Neuron (in vitro differentiated cells): ENCODE measurements around the gene BIN1.

Experiments
- H2AFZ ChIP-seq: one replicate; pipeline ENCODE4 v1.6.1; 2013; ENCODE audit warnings: low read depth, mild to moderate bottlenecking, inconsistent platforms, low read length, moderate library complexity
- H3K27me3 ChIP-seq: one replicate; pipeline ENCODE4 v1.6.1; 2013; ENCODE audit warnings: low read length; ENCODE audit not compliant: insufficient read depth
- H3K36me3 ChIP-seq: one replicate; pipeline ENCODE4 v1.6.1; 2013; ENCODE audit warnings: low read length; ENCODE audit not compliant: insufficient read depth
- H3K4me1 ChIP-seq: one replicate; pipeline ENCODE4 v1.6.1; 2013; ENCODE audit warnings: low read length; ENCODE audit not compliant: insufficient read depth
- H3K4me3 ChIP-seq: 2 replicates; pipeline ENCODE4 v1.5.1; 2013; ENCODE audit warnings: mild to moderate bottlenecking, low read length, moderate library complexity
- H3K9me3 ChIP-seq: one replicate; pipeline ENCODE4 v1.6.1; 2013; ENCODE audit warnings: low read length

BIN1 gene

GRCh38 chr2:127049927-127050802 is 56.8 kb downstream of the BIN1 start:
- no peak overlapping the region for H2AFZ ChIP-seq
- H3K27me3 ChIP-seq = no peaks in the 10 kb centered on the region
- no peaks in the 10 kb centered on the region for H3K4me1 ChIP-seq
- no peaks in the 10 kb centered on the region for H3K9me3 ChIP-seq
- no peak overlapping the region for H3K4me3 ChIP-seq
- no peaks in the 10 kb centered on the region for H3K36me3 ChIP-seq

- Histone ChIP-seq H3K27me3 (no peaks in the 10 kb centered on the region), H3K4me1 (no peaks in the 10 kb centered on the region), H2AFZ (no peak overlapping the region), H3K9me3 (no peaks in the 10 kb centered on the region), H3K4me3 (no peak overlapping the region), H3K36me3 (no peaks in the 10 kb centered on the region)
Measured at GRCh38 chr2:127048969-127049897, 57.7 kb downstream of the BIN1 start.

- no peaks in the 10 kb centered on the region for H3K27me3 ChIP-seq
- no peaks in the 10 kb centered on the region for H3K9me3 ChIP-seq
- no peaks in the 10 kb centered on the region for H3K4me1 ChIP-seq
- H3K4me3 ChIP-seq = no peak overlapping the region
- no peak overlapping the region for H2AFZ ChIP-seq
- no peaks in the 10 kb centered on the region for H3K36me3 ChIP-seq
Measured at GRCh38 chr2:127048618-127048935, 58.4 kb downstream of the BIN1 start.

- no peaks in the 10 kb centered on the region for H3K4me1 ChIP-seq
- no peak overlapping the region for H3K4me3 ChIP-seq
- no peak overlapping the region for H2AFZ ChIP-seq
- no peaks in the 10 kb centered on the region for H3K9me3 ChIP-seq
- no peaks in the 10 kb centered on the region for H3K27me3 ChIP-seq
- no peaks in the 10 kb centered on the region for H3K36me3 ChIP-seq
Measured at GRCh38 chr2:127047716-127048617, 59.0 kb downstream of the BIN1 start.

GRCh38 chr2:127047054-127047453 is 59.9 kb downstream of the BIN1 start:
- H3K4me1 ChIP-seq = no peaks in the 10 kb centered on the region
- H3K4me3 ChIP-seq = no peak overlapping the region
- no peak overlapping the region for H2AFZ ChIP-seq
- no peaks in the 10 kb centered on the region for H3K27me3 ChIP-seq
- no peaks in the 10 kb centered on the region for H3K36me3 ChIP-seq
- no peaks in the 10 kb centered on the region for H3K9me3 ChIP-seq

GRCh38 chr2:127046579-127046978 is 60.4 kb downstream of the BIN1 start:
- Histone ChIP-seq H3K4me3 (no peak overlapping the region), H3K4me1 (no peaks in the 10 kb centered on the region), H3K27me3 (no peaks in the 10 kb centered on the region), H2AFZ (no peak overlapping the region), H3K36me3 (no peaks in the 10 kb centered on the region), H3K9me3 (no peaks in the 10 kb centered on the region)

GRCh38 chr2:127045792-127046501 is 61.0 kb downstream of the BIN1 start:
- H3K27me3 ChIP-seq = no peaks in the 10 kb centered on the region
- H3K9me3 ChIP-seq = no peaks in the 10 kb centered on the region
- no peaks in the 10 kb centered on the region for H3K4me1 ChIP-seq
- H3K36me3 ChIP-seq = no peaks in the 10 kb centered on the region
- no peak overlapping the region for H3K4me3 ChIP-seq
- H2AFZ ChIP-seq = no peak overlapping the region

GRCh38 chr2:127044977-127045661 is 61.8 kb downstream of the BIN1 start:
- H2AFZ ChIP-seq = no peak overlapping the region
- H3K27me3 ChIP-seq = no peaks in the 10 kb centered on the region
- H3K9me3 ChIP-seq = no peaks in the 10 kb centered on the region
- H3K36me3 ChIP-seq = no peaks in the 10 kb centered on the region
- no peaks in the 10 kb centered on the region for H3K4me1 ChIP-seq
- H3K4me3 ChIP-seq = no peak overlapping the region

GRCh38 chr2:127044165-127044718 is 62.7 kb downstream of the BIN1 start:
- H3K9me3 ChIP-seq = no peaks in the 10 kb centered on the region
- no peaks in the 10 kb centered on the region for H3K4me1 ChIP-seq
- no peak overlapping the region for H3K4me3 ChIP-seq
- H3K27me3 ChIP-seq = no peaks in the 10 kb centered on the region
- no peaks in the 10 kb centered on the region for H3K36me3 ChIP-seq
- no peak overlapping the region for H2AFZ ChIP-seq

- Histone ChIP-seq H3K4me3 (no peak overlapping the region), H3K36me3 (no peaks in the 10 kb centered on the region), H3K27me3 (no peaks in the 10 kb centered on the region), H3K4me1 (no peaks in the 10 kb centered on the region), H3K9me3 (no peaks in the 10 kb centered on the region), H2AFZ (no peak overlapping the region)
Measured at GRCh38 chr2:127043367-127044164, 63.4 kb downstream of the BIN1 start.

GRCh38 chr2:127041259-127041970 is 65.5 kb downstream of the BIN1 start:
- H3K4me1 ChIP-seq = no peaks in the 10 kb centered on the region
- no peak overlapping the region for H2AFZ ChIP-seq
- H3K27me3 ChIP-seq = no peaks in the 10 kb centered on the region
- no peaks in the 10 kb centered on the region for H3K36me3 ChIP-seq
- no peak overlapping the region for H3K4me3 ChIP-seq
- H3K9me3 ChIP-seq = no peaks in the 10 kb centered on the region
